Thymus (tissue), 11 donors: ENCODE data around the gene AKAP10. TPM values are rescaled to one million over a fixed set of nuclear protein-coding genes. Genes with fewer than 3 reads are reported as not detected.

Source experiments
- DNase-seq, 9 donors: peaks; one replicate each; pipeline ENCODE4 v3.0.0-alpha.2; 2013; ENCODE audit warnings: low spot score in 9 of 9, low read depth in 6 of 9, missing footprints in 1 of 9
- H3K27ac ChIP-seq, 2 donors: one replicate each; pipeline ENCODE4 v1.5.1; 2013; ENCODE audit warnings: control low read depth in 1 of 2, low read depth in 1 of 2, low read length in 1 of 2, mild to moderate bottlenecking in 1 of 2, moderate library complexity in 1 of 2
- H3K27me3 ChIP-seq, 2 donors: one replicate each; pipeline ENCODE4 v1.5.1; 2013; ENCODE audit warnings: low read length in 1 of 2; ENCODE audit not compliant: control insufficient read depth in 2 of 2, insufficient read depth in 1 of 2
- H3K36me3 ChIP-seq, 2 donors: one replicate each; pipeline ENCODE4 v1.5.1; 2013; ENCODE audit warnings: low read length in 1 of 2, mild to moderate bottlenecking in 1 of 2, moderate library complexity in 1 of 2; ENCODE audit not compliant: control insufficient read depth in 2 of 2, insufficient read depth in 2 of 2
- H3K4me1 ChIP-seq, 2 donors: one replicate each; pipeline ENCODE4 v1.5.1; 2013; ENCODE audit warnings: low read length in 2 of 2; ENCODE audit not compliant: control insufficient read depth in 2 of 2, insufficient read depth in 2 of 2
- H3K4me3 ChIP-seq, 2 donors: one replicate each; pipeline ENCODE4 v1.5.1; 2013; ENCODE audit warnings: low read length in 2 of 2, control low read depth in 1 of 2, mild to moderate bottlenecking in 1 of 2
- H3K9me3 ChIP-seq, 2 donors: one replicate each; pipeline ENCODE4 v1.5.1; 2013; ENCODE audit warnings: low read length in 1 of 2, mild to moderate bottlenecking in 1 of 2; ENCODE audit not compliant: control insufficient read depth in 2 of 2, insufficient read depth in 1 of 2
- WGBS: extraction: QIAGEN DNeasy Blood & Tissue Kit; methylation state at CpG from one replicate; pipeline ENCODE4 v1.1.7; 2013; 5-methylcytosine and 5-hydroxymethylcytosine counted together
- polyA plus RNA-seq: library from polyadenylated mRNA; stranded (reverse); fragments of 200-250 nt; gene quantifications from one replicate; pipeline ENCODE4 v1.2.3, GENCODE V29; 2013
- total RNA-seq: library from RNA; stranded (reverse); fragments of 120-200 nt; gene quantifications from one replicate; pipeline ENCODE4 v1.2.4, GENCODE V29; 2013
- donor health status: healthy.

Gene AKAP10
- total and polyA plus RNA-seq, 2 donors = 14.3 to 24.9 TPM

DNA sequence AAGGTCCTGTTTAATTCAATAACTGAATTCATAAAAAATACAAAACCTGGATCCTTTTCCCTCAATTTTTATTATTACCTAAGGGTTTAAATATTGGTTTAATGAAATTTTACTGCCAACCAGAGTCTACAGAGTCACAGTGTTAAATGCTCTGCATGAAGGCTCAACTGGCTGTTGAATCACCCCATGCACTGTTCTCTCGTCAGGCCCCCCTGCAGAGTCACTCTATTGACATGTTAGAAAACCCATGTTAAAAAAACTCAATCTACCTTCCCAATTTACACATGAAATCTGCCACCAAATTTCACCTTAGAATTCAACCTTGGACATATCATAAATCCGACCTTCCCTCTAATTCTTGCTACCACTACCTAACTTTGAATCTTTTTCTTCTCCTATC, 66.6 kb downstream of the AKAP10 start:
- H3K36me3 ChIP-seq = peaks cover 35 to 64% of the 10 kb centered on the region in 2 donors

DNA sequence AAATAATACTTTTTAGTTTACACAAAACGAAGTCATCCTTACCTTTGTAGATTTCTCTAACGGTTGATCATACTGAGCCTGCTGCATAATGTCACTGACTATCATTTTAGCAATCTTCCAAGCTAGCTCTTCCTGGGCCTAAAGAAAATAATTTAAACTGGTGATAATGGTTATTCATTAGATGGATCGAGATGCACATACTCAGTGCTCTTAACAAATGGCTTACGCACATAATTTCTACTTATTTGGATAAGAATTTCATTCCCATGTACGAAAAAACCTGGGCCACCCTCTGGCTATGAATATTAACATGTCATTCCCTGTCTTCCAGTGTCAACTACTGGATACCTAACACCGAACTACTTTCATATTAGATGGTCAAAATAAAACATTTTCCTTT, 68.5 kb downstream of the AKAP10 start:
- H3K36me3 ChIP-seq = peaks cover 36 to 68% of the 10 kb centered on the region in 2 donors
- 97% methylated on average over 6 of the region's 6 CpGs for WGBS

More for the DNA sequence above, 66.6 kb downstream of the AKAP10 start:
- DNase-seq = no peak
- Histone ChIP-seq H3K27ac (no peak overlapping the region), H3K27me3 (no peaks in the 10 kb centered on the region), H3K4me3 (no peak overlapping the region), H3K9me3 (no peaks in the 10 kb centered on the region), H3K4me1 (no peaks in the 10 kb centered on the region)
- 98% methylated on average over 2 of the region's 2 CpGs for WGBS

DNA sequence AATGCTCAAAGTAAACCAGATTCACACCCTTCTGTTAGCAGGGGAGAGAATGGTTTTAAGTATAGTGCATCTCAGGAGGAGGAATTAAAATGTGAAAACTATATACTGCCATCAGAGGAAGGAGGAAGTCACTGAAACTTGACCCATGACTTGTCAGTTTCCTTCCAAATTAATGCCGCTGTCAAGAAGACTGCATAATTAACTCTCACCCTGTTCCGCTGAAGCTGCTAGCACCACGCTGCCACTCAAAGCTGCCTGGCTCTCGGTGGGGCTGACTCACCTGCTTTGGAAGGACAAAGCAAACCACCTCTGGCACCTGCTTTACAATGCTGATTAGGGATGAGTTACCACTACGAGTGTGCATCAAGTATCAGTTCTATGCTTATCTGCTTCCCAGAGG, 72.1 kb downstream of the AKAP10 start:
- no peak overlapping the region for H3K4me3 ChIP-seq
- peaks cover 34 to 67% of the 10 kb centered on the region in 2 donors for H3K36me3 ChIP-seq
- WGBS = 92% methylated on average over 5 of the region's 5 CpGs
- H3K27me3 ChIP-seq = no peaks in the 10 kb centered on the region
- no peaks in the 10 kb centered on the region for H3K9me3 ChIP-seq
- no peak overlapping the region for H3K27ac ChIP-seq
- H3K4me1 ChIP-seq = no peaks in the 10 kb centered on the region
- no peak for DNase-seq

More for the DNA sequence above, 68.5 kb downstream of the AKAP10 start:
- Histone ChIP-seq H3K27me3 (no peaks in the 10 kb centered on the region), H3K9me3 (no peaks in the 10 kb centered on the region), H3K4me1 (no peaks in the 10 kb centered on the region), H3K4me3 (no peak overlapping the region), H3K27ac (no peak overlapping the region)
- DNase-seq = no peak

DNA sequence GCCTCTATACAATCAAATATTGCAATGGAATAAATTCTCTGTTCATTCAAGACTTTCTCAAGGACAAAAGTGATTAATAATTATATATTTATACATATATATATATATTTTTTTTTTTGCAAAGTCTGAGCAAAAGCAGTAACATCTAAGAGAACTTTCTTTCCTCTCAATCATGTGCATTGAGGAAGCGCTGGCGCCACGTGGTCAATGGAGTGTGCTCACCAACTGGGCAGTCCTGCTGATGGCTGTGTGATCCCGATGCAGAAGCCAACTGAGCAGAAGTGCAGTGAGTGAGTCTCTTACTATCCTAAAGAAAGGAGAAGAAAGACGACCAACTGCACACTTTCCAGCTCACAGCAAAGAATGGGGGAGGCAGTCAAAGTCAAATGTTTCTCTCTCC, 72.7 kb downstream of the AKAP10 start:
- Histone ChIP-seq H3K4me3 (no peak overlapping the region), H3K27me3 (no peaks in the 10 kb centered on the region), H3K9me3 (no peaks in the 10 kb centered on the region), H3K36me3 (peaks cover 33 to 70% of the 10 kb centered on the region in 2 donors), H3K27ac (no peak overlapping the region), H3K4me1 (no peaks in the 10 kb centered on the region)
- no peak for DNase-seq
- 97% methylated on average over 5 of the region's 5 CpGs for WGBS

DNA sequence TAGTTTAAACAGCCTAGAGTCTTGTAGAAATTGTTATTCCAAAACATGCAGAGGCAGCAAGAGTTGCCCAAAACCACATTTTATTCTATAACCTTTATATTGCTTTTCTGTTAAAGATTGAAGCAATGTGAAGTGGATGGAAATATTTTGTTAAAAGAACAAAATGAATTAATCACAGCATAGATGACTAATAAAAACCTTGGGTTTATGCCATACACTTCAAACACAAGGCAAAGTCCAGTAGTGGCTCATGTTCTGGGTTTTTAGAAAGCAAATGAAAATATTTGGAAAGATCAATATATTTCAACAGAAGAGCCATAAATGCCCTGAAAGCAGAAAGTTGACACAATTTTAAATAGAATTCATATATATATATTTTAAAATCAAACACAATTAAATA, 73.2 kb downstream of the AKAP10 start:
- Histone ChIP-seq H3K4me1 (no peaks in the 10 kb centered on the region), H3K27me3 (no peaks in the 10 kb centered on the region), H3K36me3 (peaks cover 28 to 66% of the 10 kb centered on the region in 2 donors), H3K4me3 (no peak overlapping the region), H3K27ac (no peak overlapping the region), H3K9me3 (no peaks in the 10 kb centered on the region)
- no peak for DNase-seq

DNA sequence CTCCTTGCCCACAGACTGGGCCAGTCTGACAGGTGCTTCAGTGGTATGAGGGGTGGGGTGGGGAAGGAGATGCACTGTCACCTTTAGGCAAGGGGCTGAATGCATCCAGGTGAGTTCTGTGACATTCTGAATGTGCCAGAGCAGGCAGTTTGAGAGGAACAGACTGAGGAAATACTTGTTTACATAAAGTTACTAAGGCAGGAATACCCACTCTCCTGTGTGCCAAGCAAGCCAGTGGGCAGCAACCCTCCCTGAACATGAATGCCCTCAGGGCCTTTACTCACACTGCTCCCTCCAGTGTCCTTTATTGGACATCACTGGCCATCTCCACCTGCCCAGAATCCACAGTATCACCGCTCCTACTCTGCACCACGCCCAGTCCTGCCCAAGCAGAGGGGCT, 76.8 kb downstream of the AKAP10 start:
- Histone ChIP-seq H3K9me3 (no peaks in the 10 kb centered on the region), H3K4me1 (no peaks in the 10 kb centered on the region), H3K4me3 (no peak overlapping the region), H3K36me3 (peaks cover 19 to 37% of the 10 kb centered on the region in 2 donors), H3K27me3 (no peaks in the 10 kb centered on the region), H3K27ac (no peak overlapping the region)
- no peak for DNase-seq
- over 99% methylated on average over 2 of the region's 2 CpGs for WGBS

DNA sequence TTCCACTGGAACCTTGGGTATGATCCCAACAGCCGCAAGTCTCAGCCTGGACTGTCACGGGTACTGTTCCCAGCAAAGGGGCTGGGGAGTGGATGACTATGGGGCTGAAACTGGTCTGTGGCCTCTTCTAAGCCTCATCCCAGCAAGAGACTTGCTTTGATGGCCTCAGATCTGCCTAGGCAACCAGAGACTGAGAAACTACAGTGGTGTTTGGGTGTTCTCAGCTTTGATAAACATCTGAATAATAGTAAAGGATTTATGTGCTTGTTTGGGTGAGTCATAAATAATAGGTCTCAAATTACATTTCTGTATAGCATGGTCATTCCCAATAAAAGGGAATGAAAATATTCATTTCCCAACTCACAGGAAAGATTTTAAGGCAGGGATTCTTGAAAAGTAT, 79.7 kb downstream of the AKAP10 start:
- no peak overlapping the region for H3K27ac ChIP-seq
- DNase-seq = no peak
- 99% methylated on average over 2 of the region's 2 CpGs for WGBS

DNA sequence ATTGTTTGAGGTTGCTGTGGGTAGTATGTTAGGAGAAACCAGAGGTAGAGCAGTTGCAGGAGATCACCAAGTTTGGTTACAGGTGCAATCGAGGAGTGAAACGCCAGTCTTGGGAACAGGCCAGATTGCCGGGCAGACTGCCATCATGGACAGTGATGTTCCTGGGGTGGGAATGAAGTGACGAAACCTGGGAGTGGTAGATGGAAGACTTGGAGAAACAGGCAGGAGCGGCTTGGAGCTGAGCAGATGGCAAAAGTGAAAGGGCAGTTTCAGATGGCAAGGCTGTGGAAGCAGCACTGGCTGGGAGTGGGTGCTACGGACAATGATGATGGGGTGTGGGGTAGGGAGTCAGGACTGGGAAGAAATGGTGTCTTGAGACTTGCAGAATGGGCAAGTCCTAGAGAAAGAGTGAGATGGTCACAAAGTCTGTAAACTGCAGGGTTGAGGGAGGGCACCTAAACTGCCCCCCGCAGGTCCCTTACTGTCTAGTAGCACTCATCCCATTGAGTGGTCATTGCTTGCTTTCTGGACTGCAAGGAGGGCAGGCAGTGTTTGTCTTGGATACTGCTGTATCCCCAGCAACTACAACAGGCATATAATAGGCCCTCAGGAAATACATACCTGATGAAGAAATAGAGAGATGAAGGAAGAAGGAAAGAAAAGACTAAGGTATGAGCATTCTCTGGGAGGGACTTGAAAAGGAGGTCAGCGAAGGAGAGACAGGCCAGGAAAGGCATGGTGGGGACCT, 80.4 kb downstream of the AKAP10 start:
- H3K4me1 ChIP-seq = no peaks in the 10 kb centered on the region
- H3K36me3 ChIP-seq = peaks cover 7 to 13% of the 10 kb centered on the region in 2 donors
- peak overlapping the region in 1 of 2 donors; percentile 27 for H3K27ac ChIP-seq
- no peak for DNase-seq
- no peak overlapping the region for H3K4me3 ChIP-seq
- WGBS = 94% methylated on average over 8 of the region's 8 CpGs
- no peaks in the 10 kb centered on the region for H3K27me3 ChIP-seq
- H3K9me3 ChIP-seq = no peaks in the 10 kb centered on the region

More for the DNA sequence above, 79.7 kb downstream of the AKAP10 start:
- H3K4me1 ChIP-seq = no peaks in the 10 kb centered on the region
- H3K36me3 ChIP-seq = peaks cover 8 to 13% of the 10 kb centered on the region in 2 donors
- H3K27me3 ChIP-seq = no peaks in the 10 kb centered on the region
- no peak overlapping the region for H3K4me3 ChIP-seq
- no peaks in the 10 kb centered on the region for H3K9me3 ChIP-seq

DNA sequence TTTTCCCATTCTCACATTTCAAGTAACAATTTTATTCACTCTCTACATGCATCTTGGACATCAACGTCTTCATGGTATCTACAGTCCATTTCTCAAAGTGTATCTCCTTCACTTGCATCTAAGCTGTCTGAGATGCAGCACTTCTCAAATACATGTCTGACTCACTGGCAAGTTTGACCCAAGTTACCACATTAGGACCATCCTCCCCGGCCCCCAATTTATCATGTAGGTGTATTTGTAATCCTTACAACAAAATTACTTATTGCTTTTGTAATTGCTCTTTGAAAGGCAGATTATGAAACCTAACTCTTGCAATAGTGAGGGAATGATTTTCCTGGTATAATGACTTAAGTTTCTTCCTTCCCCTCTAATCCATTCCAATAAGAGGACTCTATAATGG, 80.9 kb downstream of the AKAP10 start:
- Histone ChIP-seq H3K27ac (no peak overlapping the region), H3K4me3 (no peak overlapping the region), H3K4me1 (no peaks in the 10 kb centered on the region), H3K9me3 (no peaks in the 10 kb centered on the region), H3K36me3 (peaks cover 4 to 13% of the 10 kb centered on the region in 2 donors), H3K27me3 (no peaks in the 10 kb centered on the region)
- WGBS = 97% methylated on average over 2 of the region's 2 CpGs
- DNase-seq = no peak
